ENCODE data around the gene CD8A.
"Not testable (repeated sequence)": the region's sequence is repeated elsewhere in the genome, so short reads cannot be mapped to it uniquely, and the experiment has no call there.

CD8A gene

DNA sequence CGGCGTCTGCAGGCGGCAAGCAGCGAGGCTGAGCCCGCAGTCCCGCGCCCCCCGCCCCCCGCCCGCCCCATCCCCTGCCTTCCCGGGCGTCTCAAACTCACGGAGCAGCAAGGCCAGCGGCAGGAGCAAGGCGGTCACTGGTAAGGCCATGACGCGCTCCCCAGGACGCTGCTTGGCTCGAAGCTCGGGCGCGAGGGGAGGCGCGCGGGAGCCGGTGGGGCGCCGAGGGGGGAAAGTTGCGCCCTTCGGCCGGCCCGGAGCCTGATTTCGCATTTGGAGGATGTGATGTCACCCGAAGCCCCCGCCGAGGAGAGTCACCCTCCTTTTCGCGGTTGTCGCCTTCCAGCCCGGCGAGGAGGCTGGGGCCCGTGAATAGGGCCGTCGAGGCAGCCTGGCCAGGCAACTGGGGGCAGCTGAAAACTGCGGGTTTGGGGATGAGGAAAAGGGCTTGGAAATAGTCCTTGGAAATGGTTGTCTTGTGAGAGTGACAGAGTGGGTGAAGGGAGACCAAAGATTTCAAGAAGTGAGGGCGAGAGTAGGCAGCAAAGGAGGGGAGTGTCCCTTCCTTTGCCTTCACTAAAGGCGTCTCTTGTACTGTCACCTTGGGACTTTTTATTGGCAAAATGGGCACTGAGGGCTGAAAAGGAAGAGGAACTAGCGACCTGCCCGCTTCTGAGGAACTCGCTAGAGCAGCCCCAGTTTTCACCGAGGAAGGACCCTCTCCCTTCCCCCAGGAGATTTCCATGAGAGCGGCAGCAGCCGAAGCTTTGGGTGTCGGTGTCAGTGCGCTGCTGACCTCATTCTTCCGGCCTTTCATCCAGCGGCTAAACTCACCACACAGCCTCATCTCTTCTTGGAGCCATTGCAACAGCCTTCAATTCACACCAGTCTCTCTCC lies at the start of gene CD8A:
TSS of gene CD8A (minus strand) at position 238 of the 897 bp plus-strand sequence. CDS start at position 150, 88 bp downstream.
- DNase-seq (ENCODE audit: low spot score): peak; percentile 42

DNA sequence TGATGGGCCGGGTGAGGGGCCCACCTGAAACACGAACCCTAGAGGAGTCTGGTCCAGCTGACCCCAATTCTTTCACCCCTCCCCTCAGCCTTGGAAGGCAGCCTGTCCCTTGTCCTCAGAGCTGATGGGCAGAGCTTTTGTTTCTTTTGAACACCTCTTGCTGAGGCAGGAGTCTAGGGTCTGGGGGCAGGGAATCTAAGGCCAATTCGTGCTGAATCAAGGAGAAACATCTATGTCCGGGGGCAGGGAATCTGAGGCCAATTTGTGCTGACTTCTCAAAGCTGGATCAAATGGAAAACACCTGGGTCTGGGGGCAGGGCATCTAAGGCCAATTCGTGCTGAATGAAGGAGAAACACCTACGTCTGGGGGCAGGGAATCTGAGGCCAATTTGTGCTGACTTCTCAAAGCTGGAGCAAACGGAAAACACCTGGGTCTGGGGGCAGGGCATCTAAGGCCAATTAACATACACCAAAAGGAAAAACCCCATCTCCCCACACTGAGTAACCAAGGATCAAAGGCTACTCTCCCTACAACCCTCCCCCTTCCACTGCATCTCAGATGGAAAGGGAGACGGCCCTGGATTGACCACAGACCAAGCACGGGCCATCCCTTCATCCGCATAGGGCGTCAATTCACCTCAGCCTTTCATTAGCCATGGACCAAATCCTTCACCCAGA lies 49.3 kb upstream of the CD8A start:
- DNase-seq (ENCODE audit: low spot score): not testable (repeated sequence)

DNA sequence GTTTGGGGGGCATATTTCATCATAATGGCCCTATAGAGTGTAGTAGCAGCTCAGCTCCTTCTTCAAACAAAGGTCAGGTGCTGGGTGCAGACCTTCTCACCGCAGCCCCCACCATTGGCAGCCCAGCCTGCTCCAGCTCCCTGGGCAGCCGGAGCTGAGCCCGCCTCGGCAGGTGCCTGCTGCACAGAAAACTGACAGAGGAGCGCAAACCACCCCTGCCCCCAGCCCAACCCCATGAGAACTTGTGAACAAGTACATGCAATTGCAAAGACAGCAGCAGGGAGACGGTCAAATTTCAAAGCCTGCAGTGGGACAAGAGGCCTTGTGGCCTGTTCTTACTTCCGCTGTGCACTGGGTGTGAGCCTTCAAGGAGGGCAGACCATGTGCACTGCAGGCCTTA lies 48.7 kb upstream of the CD8A start:
- not testable (repeated sequence) for DNase-seq (ENCODE audit: low spot score)

DNA sequence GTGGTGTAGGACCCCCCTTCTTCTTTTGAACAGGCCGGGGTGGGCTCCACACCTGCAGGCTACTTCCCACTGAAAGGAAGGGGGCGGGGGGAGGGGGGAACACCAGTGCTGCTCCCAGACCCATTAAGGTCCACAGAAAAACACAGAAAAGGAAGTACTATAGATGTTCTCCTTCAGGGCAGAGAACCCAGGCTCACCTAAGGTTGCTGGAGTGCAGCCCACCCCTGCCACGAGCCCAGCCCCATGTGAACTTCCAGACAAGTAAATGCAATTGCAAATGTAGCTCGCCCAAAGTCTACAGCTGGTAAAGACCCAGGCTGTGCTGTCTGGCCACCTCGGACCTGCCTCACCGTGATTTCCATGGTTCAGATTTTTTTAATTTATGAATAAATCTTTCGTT lies 47.0 kb upstream of the CD8A start:
- not testable (repeated sequence) for DNase-seq (ENCODE audit: low spot score)

GRCh38 chr2:86836915-86837695 lies 46.4 kb upstream of the CD8A start:
- DNase-seq (ENCODE audit: low spot score): not testable (repeated sequence)

- not testable (repeated sequence) for DNase-seq (ENCODE audit: low spot score)
Measured at GRCh38 chr2:86835548-86835889, 44.8 kb upstream of the CD8A start.

DNA sequence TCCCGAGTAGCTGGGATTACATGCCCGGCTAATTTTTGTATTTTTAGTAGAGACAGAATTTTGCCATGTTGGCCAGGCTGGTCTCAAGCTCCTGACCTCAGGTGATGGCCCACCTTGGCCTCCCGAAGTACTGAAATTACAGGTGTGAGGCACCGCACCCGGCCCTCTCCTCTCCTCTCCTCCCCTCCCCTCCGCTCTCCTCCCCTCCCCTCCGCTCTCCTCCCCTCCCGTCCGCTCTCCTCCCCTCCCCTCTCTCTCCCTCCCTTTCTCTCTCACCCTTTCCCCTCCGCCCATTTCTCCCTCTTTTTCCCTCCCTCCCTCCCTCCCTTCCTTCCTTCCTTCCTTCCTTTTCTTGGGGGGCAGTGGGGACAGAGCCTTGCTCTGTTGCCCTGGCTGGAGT lies 42.6 kb upstream of the CD8A start:
- no peak for DNase-seq (ENCODE audit: low spot score)

GRCh38 chr2:86832334-86833096 lies 41.8 kb upstream of the CD8A start:
- DNase-seq (ENCODE audit: low spot score): no peak

DNA sequence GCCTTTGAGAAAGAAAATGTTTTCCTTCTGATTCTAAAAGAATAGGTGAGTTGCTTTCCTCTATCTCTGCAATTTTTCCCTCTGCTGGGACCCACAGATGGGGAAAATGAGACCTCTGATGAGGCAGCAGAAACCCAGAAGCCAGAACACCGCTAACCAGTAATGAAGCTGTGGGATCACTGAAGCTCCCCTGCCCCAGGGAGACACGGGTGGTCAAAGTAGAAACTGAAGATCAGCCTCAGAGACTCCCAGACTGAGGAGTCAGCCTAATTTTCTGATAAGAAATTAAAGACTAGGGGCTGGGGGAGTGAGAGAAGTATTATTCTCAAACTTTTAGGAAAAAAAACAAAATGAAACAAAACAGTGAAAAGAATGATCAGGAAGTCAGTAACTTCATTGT lies 40.8 kb upstream of the CD8A start:
- DNase-seq (ENCODE audit: low spot score): no peak

- no peak for DNase-seq (ENCODE audit: low spot score)
Measured at GRCh38 chr2:86826951-86827350, 36.2 kb upstream of the CD8A start.

GRCh38 chr2:86825693-86826381 lies 35.1 kb upstream of the CD8A start:
- DNase-seq (ENCODE audit: low spot score): no peak

DNA sequence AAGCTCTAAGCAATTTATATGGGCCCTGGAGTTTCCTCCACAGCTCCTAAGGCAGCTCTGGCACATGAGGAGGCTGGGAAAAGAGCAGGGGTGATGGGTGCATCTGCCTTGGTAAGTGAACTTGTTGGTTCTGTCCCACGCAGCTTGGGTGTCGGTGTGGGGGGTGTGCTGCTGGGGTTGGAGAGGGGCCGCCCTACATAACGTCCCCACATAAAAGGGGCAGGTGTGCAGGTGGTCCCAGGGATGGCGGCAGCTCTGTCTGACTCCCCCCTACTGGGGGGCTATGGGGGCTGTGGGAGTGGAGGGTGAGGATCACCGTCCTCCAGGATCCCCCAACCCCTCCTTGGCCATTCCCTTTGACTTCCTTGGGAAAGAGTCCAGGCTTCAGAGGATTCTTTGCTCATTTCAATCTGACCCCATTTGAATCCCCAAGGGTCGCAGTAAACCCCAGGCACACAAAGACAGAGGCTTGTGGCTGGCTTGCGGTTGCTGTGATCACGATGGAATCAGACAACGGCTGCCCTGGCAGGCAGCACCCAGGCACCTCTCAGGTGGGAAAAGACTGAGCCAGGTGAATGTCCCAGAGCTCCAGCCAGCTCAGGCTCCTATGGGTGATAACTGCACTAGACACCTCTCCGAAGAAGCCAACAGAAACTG lies 34.5 kb upstream of the CD8A start:
- DNase-seq (ENCODE audit: low spot score): no peak

GRCh38 chr2:86822668-86823345 lies 32.1 kb upstream of the CD8A start:
- no peak for DNase-seq (ENCODE audit: low spot score)

- DNase-seq (ENCODE audit: low spot score): no peak
Measured at GRCh38 chr2:86821842-86822241, 31.1 kb upstream of the CD8A start.

GRCh38 chr2:86821306-86821705 lies 30.6 kb upstream of the CD8A start:
- DNase-seq (ENCODE audit: low spot score): no peak

GRCh38 chr2:86818957-86819356 lies 28.2 kb upstream of the CD8A start:
- DNase-seq (ENCODE audit: low spot score): no peak

- no peak for DNase-seq (ENCODE audit: low spot score)
Measured at GRCh38 chr2:86818114-86818801, 27.5 kb upstream of the CD8A start.

DNA sequence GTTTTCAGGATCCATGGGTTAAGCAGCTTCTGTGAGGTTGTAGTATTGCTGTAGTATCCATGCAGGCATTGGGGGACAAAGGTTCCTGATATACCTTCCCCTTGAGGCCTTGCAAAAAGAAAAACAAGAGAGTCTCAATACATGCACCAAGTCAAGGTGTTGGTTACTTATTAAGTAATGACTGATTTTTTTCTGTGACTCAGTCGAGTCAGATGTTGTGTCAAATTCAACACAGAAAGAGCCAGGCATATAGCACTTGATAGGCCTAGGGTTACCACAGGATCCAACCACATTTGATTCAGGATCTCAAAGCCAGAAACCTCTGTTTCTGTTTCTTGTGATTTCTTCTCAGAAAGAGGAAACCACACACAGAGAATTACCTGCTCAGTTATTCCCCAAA lies 24.9 kb upstream of the CD8A start:
- no peak for DNase-seq (ENCODE audit: low spot score)

DNA sequence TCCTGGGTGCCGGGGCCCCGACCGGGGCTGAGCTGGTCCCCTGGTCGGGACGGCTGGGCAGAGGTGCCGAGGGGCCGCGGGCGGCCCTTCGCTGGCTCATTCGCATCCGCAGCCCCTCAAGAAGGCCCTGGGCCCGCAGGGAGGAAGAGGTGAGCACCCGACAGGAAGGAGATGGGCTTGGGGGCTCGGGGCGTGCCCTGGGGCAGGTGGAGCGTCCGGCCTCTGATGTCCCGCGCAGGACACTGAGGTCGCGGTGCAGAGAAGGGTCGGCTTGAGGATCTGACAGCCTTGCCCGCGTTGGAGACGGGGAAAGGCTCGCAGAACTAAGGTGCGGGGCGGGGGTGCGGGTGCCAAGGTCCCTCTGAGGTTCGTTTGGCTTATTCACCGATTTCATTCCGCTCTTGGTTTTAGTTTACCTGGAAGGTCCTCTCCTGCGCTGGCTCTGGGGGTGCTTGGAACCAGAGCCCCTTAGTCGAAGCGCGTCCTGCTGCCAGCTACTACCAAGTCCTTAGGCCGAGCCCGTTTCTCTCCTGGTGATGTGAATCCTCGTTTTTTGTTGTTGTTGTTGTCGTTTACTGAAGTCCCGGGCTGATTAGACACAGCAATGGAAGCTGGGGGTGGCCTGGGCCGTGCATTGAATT lies 18.9 kb upstream of the CD8A start:
- DNase-seq (ENCODE audit: low spot score): no peak
